ENCODE measurements around the gene SIGLEC12.

DNA sequence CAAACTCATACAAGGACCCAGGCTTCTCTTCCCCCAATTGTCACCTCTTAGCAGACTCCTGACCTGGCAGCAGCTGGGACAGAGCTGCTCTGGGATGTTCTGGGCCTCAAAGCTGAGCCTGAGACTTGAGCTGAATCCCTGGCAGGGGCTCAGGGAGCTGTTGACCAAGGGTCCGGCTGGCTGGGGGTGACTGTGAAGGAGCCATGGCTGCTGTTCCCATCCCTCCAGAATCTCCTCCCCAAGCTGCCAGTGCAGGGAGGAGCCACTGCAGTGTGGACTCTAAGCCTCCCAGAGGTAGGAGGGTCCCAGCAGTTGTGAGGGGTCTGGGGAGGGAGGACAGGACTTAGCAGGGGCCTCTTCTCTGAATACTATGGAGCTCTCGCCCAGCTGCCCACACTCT lies 27.7 kb upstream of the SIGLEC12 start:
- TF ChIP-seq, protein P1, sequence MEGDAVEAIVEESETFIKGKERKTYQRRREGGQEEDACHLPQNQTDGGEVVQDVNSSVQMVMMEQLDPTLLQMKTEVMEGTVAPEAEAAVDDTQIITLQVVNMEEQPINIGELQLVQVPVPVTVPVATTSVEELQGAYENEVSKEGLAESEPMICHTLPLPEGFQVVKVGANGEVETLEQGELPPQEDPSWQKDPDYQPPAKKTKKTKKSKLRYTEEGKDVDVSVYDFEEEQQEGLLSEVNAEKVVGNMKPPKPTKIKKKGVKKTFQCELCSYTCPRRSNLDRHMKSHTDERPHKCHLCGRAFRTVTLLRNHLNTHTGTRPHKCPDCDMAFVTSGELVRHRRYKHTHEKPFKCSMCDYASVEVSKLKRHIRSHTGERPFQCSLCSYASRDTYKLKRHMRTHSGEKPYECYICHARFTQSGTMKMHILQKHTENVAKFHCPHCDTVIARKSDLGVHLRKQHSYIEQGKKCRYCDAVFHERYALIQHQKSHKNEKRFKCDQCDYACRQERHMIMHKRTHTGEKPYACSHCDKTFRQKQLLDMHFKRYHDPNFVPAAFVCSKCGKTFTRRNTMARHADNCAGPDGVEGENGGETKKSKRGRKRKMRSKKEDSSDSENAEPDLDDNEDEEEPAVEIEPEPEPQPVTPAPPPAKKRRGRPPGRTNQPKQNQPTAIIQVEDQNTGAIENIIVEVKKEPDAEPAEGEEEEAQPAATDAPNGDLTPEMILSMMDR (IDR thresholded peaks at IDR 0.05), result no peak
- TF ChIP-seq POLR2A (IDR thresholded peaks at IDR 0.05) (no peak), POLR2AphosphoS5 (IDR thresholded peaks at IDR 0.05) (no peak), EP300 (IDR thresholded peaks at IDR 0.05) (no peak)

Measured in gastroesophageal sphincter (tissue), 3 donors.